ENCODE measurements around the gene TCERG1L. TPM values are rescaled to one million over a fixed set of nuclear protein-coding genes. Genes with fewer than 3 reads are reported as not detected.

TCERG1L gene
- total RNA-seq, 2 experiments from 2014 or later = 0.06 TPM; not detected in 1

- Mint-ChIP-seq H3K4me1 (ENCODE audit: low read depth) (no peaks in the 10 kb centered on the region), H3K36me3 (ENCODE audit: low read depth) (no peaks in the 10 kb centered on the region), H3K9me3 (no peaks in the 10 kb centered on the region), H3K4me3 (no peak overlapping the region), H3K27me3 (no peaks in the 10 kb centered on the region), H3K27ac (no peak overlapping the region)
- H3K9me3 ChIP-seq (ENCODE audit: control insufficient read depth in 1 of 2, insufficient read depth in 1 of 2, low read length in 2 of 2) = peaks cover 0 to 44% of the 10 kb centered on the region in 2 experiments
- H3K4me3 ChIP-seq (ENCODE audit: low read length) = no peak overlapping the region
- no peaks in the 10 kb centered on the region for H3K36me3 ChIP-seq (ENCODE audit: insufficient read depth, low read length)
- DNase-seq (no peak), ATAC-seq (ENCODE audit: poor library complexity) (no peak)
- POLR2A ChIA-PET = no interaction called here
- H3K4me1 ChIP-seq (ENCODE audit: insufficient read depth, low read length) = no peaks in the 10 kb centered on the region
- no peaks in the 10 kb centered on the region for H3K27me3 ChIP-seq (ENCODE audit: control insufficient read depth in 1 of 2, insufficient read depth in 2 of 2, low read length in 2 of 2)
- no peak overlapping the region for H3K27ac ChIP-seq (ENCODE audit: low read depth in 1 of 2, low read length in 2 of 2)
- CTCF ChIA-PET = no interaction called here
- intact Hi-C loops (cut with DNase I, micrococcal nuclease) = no loop called here
- no peak for TF ChIP-seq CTCF (IDR thresholded peaks at IDR 0.05)
Measured at GRCh38 chr10:131143425-131144165, 167.9 kb downstream of the TCERG1L start.

GRCh38 chr10:131142517-131143380, 168.8 kb downstream of the TCERG1L start:
- CTCF ChIA-PET = no interaction called here
- Mint-ChIP-seq H3K27me3 (no peaks in the 10 kb centered on the region), H3K36me3 (ENCODE audit: low read depth) (no peaks in the 10 kb centered on the region), H3K9me3 (no peaks in the 10 kb centered on the region), H3K4me3 (no peak overlapping the region), H3K27ac (no peak overlapping the region), H3K4me1 (ENCODE audit: low read depth) (no peaks in the 10 kb centered on the region)
- POLR2A ChIA-PET = no interaction called here
- intact Hi-C loops (cut with DNase I, micrococcal nuclease) = no loop called here
- Histone ChIP-seq H3K9me3 (ENCODE audit: control insufficient read depth in 1 of 2, insufficient read depth in 1 of 2, low read length in 2 of 2) (peaks cover 0 to 41% of the 10 kb centered on the region in 2 experiments), H3K27me3 (ENCODE audit: control insufficient read depth in 1 of 2, insufficient read depth in 2 of 2, low read length in 2 of 2) (no peaks in the 10 kb centered on the region), H3K27ac (ENCODE audit: low read depth in 1 of 2, low read length in 2 of 2) (no peak overlapping the region), H3K4me3 (ENCODE audit: low read length) (no peak overlapping the region), H3K4me1 (ENCODE audit: insufficient read depth, low read length) (no peaks in the 10 kb centered on the region), H3K36me3 (ENCODE audit: insufficient read depth, low read length) (no peaks in the 10 kb centered on the region)
- TF ChIP-seq CTCF (IDR thresholded peaks at IDR 0.05) = no peak
- ATAC-seq (ENCODE audit: poor library complexity) (no peak), DNase-seq (no peak)

GRCh38 chr10:131141645-131142516, 169.6 kb downstream of the TCERG1L start:
- H3K4me1 ChIP-seq (ENCODE audit: insufficient read depth, low read length) = no peaks in the 10 kb centered on the region
- H3K9me3 Mint-ChIP-seq = no peaks in the 10 kb centered on the region
- H3K27me3 ChIP-seq (ENCODE audit: control insufficient read depth in 1 of 2, insufficient read depth in 2 of 2, low read length in 2 of 2) = no peaks in the 10 kb centered on the region
- no peaks in the 10 kb centered on the region for H3K36me3 Mint-ChIP-seq (ENCODE audit: low read depth)
- no peak for TF ChIP-seq CTCF (IDR thresholded peaks at IDR 0.05)
- POLR2A ChIA-PET = no interaction called here
- no peak overlapping the region for H3K4me3 ChIP-seq (ENCODE audit: low read length)
- no peak overlapping the region for H3K27ac ChIP-seq (ENCODE audit: low read depth in 1 of 2, low read length in 2 of 2)
- no peak overlapping the region for H3K4me3 Mint-ChIP-seq
- no peaks in the 10 kb centered on the region for H3K36me3 ChIP-seq (ENCODE audit: insufficient read depth, low read length)
- CTCF ChIA-PET = no interaction called here
- ATAC-seq (ENCODE audit: poor library complexity) (no peak), DNase-seq (no peak)
- no peak overlapping the region for H3K27ac Mint-ChIP-seq
- no peaks in the 10 kb centered on the region for H3K27me3 Mint-ChIP-seq
- H3K9me3 ChIP-seq (ENCODE audit: control insufficient read depth in 1 of 2, insufficient read depth in 1 of 2, low read length in 2 of 2) = peaks cover 0 to 39% of the 10 kb centered on the region in 2 experiments
- H3K4me1 Mint-ChIP-seq (ENCODE audit: low read depth) = no peaks in the 10 kb centered on the region
- intact Hi-C loops (cut with DNase I, micrococcal nuclease) = no loop called here

Data from CD4-positive, alpha-beta T cell (primary cell).